Epithelial cell of esophagus (primary cell): Measurements from ENCODE around the gene DOC2A.

ENCODE experiments used
- DNase-seq: peaks from one replicate; pipeline ENCODE4 v3.0.0; 2010; ENCODE audit warnings: low read depth
- H3K4me3 ChIP-seq: 2 replicates; pipeline ENCODE4 v1.5.1; 2011; ENCODE audit warnings: mild to moderate bottlenecking, low read length, control low read depth
- TF ChIP-seq, protein P1 (sequence below): IDR thresholded peaks from 2 replicates; pipeline ENCODE4 v1.5.1; 2011; ENCODE audit warnings: low read depth, mild to moderate bottlenecking, low read length, control low read depth, inconsistent platforms; ENCODE audit not compliant: insufficient read depth; ENCODE audit errors: missing control alignments

The DOC2A gene

DNA sequence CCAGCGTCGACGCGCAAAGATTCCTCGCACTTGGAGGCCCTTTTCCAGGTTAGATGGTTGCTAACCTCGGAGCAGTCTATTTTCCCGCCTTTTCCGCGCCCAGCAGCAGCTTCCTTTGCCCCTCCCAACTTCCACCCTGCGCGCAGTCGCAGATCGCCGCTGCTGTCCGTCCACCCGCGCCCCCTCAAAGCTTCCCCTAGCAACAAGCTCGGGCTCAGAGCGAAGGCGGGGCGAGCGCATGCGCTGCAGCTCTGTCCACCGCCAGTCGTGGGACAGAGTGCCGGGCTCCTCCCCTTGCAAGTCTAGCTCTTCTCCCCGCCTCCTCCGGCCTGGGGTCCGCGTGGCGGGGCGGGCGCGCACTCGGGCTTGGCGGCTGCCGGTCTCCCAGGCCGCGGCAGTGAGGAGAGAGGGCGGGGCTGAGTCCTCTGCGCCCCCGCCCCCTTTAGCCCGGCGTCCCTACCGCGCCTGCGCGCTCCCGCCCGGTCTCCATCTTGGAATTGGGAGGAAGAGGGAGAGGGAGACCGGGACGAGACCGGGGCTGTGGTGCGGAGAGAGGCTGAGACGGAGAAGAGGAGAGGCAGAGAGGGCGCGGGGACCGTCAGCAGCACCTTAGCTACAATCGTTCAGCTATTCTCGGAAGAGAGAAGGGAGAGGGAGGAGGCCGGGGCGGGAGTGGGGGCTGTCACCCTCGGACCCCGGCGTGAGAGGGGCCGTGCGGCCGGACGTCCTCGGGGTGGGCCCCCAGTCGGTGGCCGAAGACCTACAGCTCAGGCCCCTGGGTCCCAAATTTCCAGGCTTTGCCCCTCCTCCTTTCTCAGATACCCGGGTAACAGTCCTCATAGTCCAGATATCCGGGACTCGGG, 37.2 kb downstream of the DOC2A start, which contains the start of gene TAOK2:
Gene TAOK2 (plus strand): TSS at position 485 of the 863 bp plus-strand sequence. CDS start 3,905 bp downstream, outside the sequence.
- H3K4me3 ChIP-seq, result peak within 1 kb of the TSS; percentile 94
- peak; percentile 99 for DNase-seq
- TF ChIP-seq, protein P1, sequence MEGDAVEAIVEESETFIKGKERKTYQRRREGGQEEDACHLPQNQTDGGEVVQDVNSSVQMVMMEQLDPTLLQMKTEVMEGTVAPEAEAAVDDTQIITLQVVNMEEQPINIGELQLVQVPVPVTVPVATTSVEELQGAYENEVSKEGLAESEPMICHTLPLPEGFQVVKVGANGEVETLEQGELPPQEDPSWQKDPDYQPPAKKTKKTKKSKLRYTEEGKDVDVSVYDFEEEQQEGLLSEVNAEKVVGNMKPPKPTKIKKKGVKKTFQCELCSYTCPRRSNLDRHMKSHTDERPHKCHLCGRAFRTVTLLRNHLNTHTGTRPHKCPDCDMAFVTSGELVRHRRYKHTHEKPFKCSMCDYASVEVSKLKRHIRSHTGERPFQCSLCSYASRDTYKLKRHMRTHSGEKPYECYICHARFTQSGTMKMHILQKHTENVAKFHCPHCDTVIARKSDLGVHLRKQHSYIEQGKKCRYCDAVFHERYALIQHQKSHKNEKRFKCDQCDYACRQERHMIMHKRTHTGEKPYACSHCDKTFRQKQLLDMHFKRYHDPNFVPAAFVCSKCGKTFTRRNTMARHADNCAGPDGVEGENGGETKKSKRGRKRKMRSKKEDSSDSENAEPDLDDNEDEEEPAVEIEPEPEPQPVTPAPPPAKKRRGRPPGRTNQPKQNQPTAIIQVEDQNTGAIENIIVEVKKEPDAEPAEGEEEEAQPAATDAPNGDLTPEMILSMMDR, result no peak

- TF ChIP-seq, protein P1, result no peak
- no peak for DNase-seq
- H3K4me3 ChIP-seq, result peak overlapping the region; percentile 18
Observed at GRCh38 chr16:29972992-29973383, 37.8 kb downstream of the DOC2A start.

DNA sequence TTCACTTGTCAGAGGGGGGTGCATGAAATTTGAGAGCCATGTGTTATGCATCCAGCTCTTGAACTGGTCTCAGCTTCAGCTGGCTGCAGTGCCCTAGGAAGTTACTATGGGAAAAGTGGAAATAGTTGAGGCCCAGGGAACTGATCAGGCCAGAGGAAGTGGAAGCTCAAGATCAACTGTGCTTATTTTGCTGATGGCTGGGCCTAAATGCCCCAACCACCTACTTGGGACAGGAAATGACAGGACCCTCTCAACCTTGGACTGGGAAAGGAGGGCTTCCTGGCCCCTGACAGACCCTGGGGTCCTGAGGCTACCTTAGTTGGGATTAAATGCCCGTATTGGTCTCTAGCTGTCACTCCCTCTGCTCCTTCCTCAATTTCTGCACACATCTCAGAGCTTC, 38.3 kb downstream of the DOC2A start:
- TF ChIP-seq, protein P1, result no peak
- no peak for DNase-seq
- no peak overlapping the region for H3K4me3 ChIP-seq

DNA sequence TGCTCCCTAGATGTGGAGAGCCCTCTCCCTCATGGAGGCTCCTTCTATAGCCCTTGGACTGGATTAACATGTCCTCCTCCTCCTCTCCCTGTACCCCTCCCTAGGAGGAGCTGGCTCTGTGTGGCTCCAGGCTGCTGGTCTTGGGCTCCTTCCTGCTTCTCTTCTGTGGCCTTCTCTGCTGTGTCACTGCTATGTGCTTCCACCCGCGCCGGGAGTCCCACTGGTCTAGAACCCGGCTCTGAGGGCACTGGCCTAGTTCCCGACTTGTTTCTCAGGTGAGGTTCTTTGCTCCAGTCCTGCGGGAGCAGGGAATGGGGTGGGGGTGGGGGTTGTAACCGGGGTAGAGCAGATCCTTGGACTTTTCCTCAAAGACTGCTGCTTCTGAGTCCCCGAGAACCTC, 39.5 kb downstream of the DOC2A start:
- H3K4me3 ChIP-seq, result no peak overlapping the region
- no peak for DNase-seq
- TF ChIP-seq, protein P1, result no peak

GRCh38 chr16:29968205-29968604, 42.6 kb downstream of the DOC2A start:
- TF ChIP-seq, protein P1, result no peak
- H3K4me3 ChIP-seq, result no peak overlapping the region
- no peak for DNase-seq

DNA sequence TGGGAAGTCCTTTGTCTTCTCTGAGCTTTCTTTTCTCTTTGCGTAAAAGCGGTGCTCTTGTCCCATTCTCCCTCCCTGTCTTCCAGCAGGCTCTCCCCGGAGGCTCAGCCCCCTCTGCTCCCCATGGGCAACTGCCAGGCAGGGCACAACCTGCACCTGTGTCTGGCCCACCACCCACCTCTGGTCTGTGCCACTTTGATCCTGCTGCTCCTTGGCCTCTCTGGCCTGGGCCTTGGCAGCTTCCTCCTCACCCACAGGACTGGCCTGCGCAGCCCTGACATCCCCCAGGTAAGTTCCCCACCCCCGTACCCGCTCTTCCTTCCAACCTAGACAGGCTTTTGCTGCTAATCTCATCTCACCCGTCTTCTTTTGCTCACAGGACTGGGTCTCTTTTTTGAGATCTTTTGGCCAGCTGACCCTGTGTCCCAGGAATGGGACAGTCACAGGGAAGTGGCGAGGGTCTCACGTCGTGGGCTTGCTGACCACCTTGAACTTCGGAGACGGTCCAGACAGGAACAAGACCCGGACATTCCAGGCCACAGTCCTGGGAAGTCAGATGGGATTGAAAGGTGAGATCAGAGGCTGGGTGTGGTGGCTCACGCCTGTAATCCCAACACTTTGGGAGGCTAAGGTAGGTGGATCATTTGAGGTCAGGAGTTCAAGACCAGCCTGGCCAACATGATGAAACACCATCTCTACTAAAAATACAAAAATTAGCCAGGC, 47.6 kb downstream of the DOC2A start:
- no peak for DNase-seq
- TF ChIP-seq, protein P1, result no peak
- H3K4me3 ChIP-seq, result peak overlapping the region; percentile 55
